Measurements from ENCODE around the gene SPATA24. TPM values are rescaled to one million over a fixed set of nuclear protein-coding genes. Genes with fewer than 3 reads are reported as not detected.

The SPATA24 gene
- polyA plus RNA-seq, 1 donor from 2014 or later: 6.7 TPM

DNA sequence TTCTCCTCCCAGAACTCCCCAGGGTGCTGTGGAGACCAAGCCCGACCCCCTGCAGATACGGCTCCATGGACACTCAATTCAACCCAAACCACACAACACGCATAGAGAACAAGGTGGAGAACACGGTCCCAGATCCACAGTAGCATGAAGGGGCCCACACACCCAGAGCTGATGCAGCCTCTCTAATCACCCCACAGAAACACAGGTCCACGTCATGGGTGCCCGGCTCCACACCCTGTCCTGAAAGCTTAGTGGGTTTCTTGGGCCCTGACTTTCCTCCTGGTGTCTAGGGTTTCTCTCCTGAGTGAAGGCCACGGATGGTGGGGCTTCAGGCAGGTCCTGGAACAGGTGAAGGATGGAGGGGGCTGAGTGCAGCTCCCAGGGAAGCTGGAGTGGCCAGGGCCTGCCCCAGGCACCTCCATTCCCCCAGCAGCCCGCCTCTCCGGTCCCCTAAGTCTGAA lies 19.3 kb downstream of the SPATA24 start:
- Histone ChIP-seq H3K79me2 (replicated peaks; ENCODE audit: insufficient read depth, low read length) (no peaks in the 10 kb centered on the region), H3F3A (ENCODE audit: insufficient read depth, low read length, poor library complexity, severe bottlenecking) (no peaks in the 10 kb centered on the region), H4K20me1 (ENCODE audit: insufficient read depth) (no peaks in the 10 kb centered on the region), H3K9me3 (ENCODE audit: low read length) (no peaks in the 10 kb centered on the region), H3K9me2 (ENCODE audit: insufficient read depth, low read length) (no peaks in the 10 kb centered on the region), H3K27ac (ENCODE audit: low read length) (no peak overlapping the region), H2AFZ (ENCODE audit: low read depth, low read length) (no peak overlapping the region), H3K4me3 (ENCODE audit: low read length) (no peak overlapping the region), H3K9ac (ENCODE audit: low read length) (no peak overlapping the region), H3K27me3 (ENCODE audit: insufficient read depth, low read depth, low read length) (no peaks in the 10 kb centered on the region), H3K4me2 (ENCODE audit: low read length) (no peak overlapping the region), H3K36me3 (ENCODE audit: insufficient read depth, low read length) (no peaks in the 10 kb centered on the region)
- no peak for TF ChIP-seq EZH2 (IDR thresholded peaks at IDR 0.05; ENCODE audit: borderline replicate concordance, insufficient read depth, low read length, poor library complexity, severe bottlenecking)

DNA sequence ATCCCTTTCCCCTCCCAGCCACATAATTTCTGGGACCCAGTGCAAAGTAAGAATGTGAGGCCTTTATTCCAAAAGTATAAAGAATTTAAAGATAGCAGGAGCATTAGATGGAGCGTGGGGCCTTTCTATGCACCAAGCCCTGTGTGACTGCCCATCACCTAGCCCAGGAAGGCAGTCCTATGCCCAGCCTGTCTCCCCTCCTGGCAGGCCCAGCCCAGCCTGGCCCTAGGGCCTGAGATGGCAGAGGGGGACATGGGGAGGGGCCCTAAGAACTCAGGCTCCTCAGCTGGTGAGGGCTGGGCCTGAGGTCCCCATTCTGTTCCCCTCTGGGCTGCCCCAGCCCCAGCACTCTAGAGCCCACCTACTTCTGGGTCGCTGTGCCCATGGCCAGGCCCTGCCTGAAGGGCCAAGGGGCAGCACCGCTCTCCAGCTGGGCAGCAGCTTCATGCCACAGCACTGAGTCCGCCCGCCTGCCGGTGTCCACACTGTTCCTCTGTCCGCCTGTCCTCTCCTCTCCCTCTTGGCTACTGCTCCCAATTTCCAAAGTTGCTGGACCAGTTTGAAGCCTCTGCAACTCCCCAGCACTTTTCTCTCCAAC lies 19.8 kb downstream of the SPATA24 start:
- Histone ChIP-seq H3K27ac (ENCODE audit: low read length) (no peak overlapping the region), H3K4me2 (ENCODE audit: low read length) (no peak overlapping the region), H3F3A (ENCODE audit: insufficient read depth, low read length, poor library complexity, severe bottlenecking) (no peaks in the 10 kb centered on the region), H3K9me2 (ENCODE audit: insufficient read depth, low read length) (no peaks in the 10 kb centered on the region), H4K20me1 (ENCODE audit: insufficient read depth) (no peaks in the 10 kb centered on the region), H3K27me3 (ENCODE audit: insufficient read depth, low read depth, low read length) (no peaks in the 10 kb centered on the region), H3K9me3 (ENCODE audit: low read length) (no peaks in the 10 kb centered on the region), H2AFZ (ENCODE audit: low read depth, low read length) (no peak overlapping the region), H3K79me2 (replicated peaks; ENCODE audit: insufficient read depth, low read length) (no peaks in the 10 kb centered on the region), H3K36me3 (ENCODE audit: insufficient read depth, low read length) (no peaks in the 10 kb centered on the region), H3K4me3 (ENCODE audit: low read length) (no peak overlapping the region), H3K9ac (ENCODE audit: low read length) (no peak overlapping the region)
- TF ChIP-seq, protein P1, sequence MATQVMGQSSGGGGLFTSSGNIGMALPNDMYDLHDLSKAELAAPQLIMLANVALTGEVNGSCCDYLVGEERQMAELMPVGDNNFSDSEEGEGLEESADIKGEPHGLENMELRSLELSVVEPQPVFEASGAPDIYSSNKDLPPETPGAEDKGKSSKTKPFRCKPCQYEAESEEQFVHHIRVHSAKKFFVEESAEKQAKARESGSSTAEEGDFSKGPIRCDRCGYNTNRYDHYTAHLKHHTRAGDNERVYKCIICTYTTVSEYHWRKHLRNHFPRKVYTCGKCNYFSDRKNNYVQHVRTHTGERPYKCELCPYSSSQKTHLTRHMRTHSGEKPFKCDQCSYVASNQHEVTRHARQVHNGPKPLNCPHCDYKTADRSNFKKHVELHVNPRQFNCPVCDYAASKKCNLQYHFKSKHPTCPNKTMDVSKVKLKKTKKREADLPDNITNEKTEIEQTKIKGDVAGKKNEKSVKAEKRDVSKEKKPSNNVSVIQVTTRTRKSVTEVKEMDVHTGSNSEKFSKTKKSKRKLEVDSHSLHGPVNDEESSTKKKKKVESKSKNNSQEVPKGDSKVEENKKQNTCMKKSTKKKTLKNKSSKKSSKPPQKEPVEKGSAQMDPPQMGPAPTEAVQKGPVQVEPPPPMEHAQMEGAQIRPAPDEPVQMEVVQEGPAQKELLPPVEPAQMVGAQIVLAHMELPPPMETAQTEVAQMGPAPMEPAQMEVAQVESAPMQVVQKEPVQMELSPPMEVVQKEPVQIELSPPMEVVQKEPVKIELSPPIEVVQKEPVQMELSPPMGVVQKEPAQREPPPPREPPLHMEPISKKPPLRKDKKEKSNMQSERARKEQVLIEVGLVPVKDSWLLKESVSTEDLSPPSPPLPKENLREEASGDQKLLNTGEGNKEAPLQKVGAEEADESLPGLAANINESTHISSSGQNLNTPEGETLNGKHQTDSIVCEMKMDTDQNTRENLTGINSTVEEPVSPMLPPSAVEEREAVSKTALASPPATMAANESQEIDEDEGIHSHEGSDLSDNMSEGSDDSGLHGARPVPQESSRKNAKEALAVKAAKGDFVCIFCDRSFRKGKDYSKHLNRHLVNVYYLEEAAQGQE (IDR thresholded peaks at IDR 0.05; ENCODE audit: borderline replicate concordance): no peak
- TF ChIP-seq TAF1 (IDR thresholded peaks at IDR 0.05; ENCODE audit: low read depth): no peak
- no peak for TF ChIP-seq POLR2AphosphoS5 (IDR thresholded peaks at IDR 0.05)
- TF ChIP-seq SMC3 (conservative IDR thresholded peaks at IDR 0.05; ENCODE audit: poor library complexity): no peak
- TF ChIP-seq EP300 (conservative IDR thresholded peaks at IDR 0.05; ENCODE audit: poor library complexity, severe bottlenecking): no peak
- TF ChIP-seq, protein P2, sequence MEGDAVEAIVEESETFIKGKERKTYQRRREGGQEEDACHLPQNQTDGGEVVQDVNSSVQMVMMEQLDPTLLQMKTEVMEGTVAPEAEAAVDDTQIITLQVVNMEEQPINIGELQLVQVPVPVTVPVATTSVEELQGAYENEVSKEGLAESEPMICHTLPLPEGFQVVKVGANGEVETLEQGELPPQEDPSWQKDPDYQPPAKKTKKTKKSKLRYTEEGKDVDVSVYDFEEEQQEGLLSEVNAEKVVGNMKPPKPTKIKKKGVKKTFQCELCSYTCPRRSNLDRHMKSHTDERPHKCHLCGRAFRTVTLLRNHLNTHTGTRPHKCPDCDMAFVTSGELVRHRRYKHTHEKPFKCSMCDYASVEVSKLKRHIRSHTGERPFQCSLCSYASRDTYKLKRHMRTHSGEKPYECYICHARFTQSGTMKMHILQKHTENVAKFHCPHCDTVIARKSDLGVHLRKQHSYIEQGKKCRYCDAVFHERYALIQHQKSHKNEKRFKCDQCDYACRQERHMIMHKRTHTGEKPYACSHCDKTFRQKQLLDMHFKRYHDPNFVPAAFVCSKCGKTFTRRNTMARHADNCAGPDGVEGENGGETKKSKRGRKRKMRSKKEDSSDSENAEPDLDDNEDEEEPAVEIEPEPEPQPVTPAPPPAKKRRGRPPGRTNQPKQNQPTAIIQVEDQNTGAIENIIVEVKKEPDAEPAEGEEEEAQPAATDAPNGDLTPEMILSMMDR (IDR thresholded peaks at IDR 0.05; ENCODE audit: poor library complexity, severe bottlenecking): no peak
- no peak for TF ChIP-seq RAD21 (conservative IDR thresholded peaks at IDR 0.05)
- no peak for TF ChIP-seq MXI1 (conservative IDR thresholded peaks at IDR 0.05; ENCODE audit: poor library complexity, severe bottlenecking)

Measured in neural cell (in vitro differentiated cells).